NCI-H128 (cell line): Measurements from ENCODE around the gene EEPD1.
"Not testable (repeated sequence)": the region's sequence is repeated elsewhere in the genome, so short reads cannot be mapped to it uniquely, and the experiment has no call there.

Experiments
- DNase-seq: peaks from one replicate; lab custom pipeline; 2025; ENCODE audit not compliant: unreplicated experiment; lab: John Stamatoyannopoulos, UW

The EEPD1 gene

DNA sequence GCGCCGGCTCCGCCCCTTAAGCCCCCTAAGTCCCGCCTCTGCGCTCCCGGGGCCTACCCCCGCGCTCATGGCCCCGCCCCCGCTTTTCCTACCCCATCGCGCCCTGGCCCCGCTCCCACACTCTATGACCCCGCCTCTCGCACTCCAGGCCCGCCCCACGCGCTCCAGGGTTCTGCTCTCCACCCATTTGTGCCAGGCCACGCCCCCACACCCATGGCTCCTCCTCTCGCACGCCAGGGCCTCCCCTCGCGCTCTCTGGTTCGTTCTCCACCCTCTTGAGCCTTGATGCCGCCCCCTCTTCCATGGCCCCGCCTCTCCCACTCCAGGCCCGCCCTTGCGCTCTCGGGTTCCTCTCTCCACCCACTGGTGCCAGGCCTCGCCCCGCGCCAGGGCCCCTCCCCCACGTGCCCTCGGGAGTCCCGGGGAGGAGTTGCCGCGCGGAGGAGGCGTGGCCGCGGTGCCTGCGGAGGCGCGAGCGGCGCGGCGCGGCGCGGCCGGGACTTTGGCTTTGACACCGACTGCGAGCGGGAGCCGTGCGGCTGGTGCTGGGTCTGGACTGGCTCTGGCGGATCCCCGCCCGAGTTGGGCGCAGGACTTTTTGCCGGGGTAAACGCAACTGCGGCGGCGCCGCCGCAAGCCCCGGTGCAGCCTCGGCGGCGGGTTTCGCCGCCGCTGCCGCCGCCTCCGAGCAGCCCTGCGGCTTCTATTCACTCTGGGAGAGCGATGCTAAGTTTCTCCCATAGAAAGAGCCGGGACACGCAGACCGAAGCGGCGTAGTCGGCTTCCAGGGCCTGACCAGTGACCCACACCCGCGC is at the start of gene EEPD1:
Gene EEPD1 (plus strand): TSS at position 499 of the 815 bp plus-strand sequence. CDS start 1,071 bp downstream, outside the sequence.
- DNase-seq = peak; percentile 97

DNA sequence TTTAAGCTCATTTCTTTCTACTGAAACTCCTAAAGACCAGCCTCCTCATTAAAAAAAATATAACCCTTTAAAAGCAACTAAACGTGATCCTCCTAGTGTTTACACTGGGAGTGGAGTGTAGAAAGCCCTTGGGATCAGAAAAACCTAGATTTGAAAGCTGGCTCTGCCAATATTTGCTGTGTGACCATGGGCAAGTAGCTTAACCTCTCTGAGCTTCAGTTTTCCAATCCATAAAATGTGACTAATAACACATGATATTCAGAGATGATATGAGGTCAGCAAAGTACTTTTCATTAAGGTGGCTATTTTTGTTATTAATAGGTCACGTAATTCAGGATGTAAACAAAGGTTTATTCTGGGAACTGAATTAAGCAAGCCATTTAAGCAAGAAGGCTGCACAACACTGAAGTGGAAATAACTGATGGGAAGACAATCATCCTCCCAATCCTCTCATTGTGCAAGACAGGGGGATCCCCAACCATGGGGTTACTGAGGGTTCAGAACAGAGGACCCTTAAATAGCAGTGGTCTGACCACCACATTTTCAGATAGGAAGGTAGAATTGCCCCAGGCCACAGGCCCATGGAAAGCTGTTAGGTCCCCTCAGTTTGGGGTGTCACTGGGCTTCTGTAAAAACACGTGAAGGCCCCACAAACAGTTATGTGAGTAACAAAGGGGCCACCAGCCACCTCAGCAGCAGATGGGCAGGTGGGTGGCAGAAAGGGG is 49.1 kb upstream of the EEPD1 start:
- DNase-seq = no peak

DNA sequence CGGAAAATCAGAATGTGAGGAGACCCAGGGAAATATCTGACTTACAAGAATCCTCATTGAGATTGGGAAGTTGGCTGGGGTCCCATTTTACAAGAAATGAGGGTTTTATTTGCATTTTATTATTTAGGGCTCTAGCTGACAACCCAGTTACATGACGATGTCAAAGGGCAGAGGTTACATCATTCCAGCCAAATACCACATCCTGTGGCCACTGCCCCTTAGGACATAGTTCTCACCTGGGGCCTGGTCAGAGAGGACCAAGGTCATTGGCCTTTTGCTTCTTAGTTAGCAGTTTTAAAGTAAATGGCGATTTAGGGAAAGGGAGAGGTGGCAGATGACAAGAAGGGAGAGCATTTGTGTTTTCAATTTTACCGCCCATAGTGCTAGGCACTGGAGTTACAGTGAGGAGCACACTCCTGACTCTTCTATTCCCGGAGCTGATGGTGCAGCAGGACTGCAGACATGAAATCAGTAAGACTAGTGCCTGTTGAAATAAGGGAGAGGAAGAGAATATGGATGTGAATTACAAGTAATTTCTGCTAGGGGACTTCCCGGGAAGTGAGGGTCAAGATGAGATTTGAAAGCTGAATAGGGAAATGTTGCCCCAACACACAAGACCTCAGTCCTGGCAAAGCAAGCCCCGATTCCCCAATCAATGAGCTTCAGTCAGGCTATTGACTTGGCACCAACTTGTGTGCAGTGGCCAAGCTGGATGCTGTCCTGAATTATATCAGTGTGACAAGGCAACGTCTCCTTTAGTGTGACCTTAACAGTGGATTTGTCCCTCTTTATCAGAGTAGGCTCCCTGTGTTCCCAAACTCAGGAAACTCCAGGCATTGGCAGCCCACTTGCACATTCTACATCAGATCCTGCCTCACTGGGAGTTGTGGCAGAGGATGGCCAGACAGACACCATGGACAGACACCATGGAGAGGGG is 45.8 kb upstream of the EEPD1 start:
- DNase-seq = not testable (repeated sequence)

DNA sequence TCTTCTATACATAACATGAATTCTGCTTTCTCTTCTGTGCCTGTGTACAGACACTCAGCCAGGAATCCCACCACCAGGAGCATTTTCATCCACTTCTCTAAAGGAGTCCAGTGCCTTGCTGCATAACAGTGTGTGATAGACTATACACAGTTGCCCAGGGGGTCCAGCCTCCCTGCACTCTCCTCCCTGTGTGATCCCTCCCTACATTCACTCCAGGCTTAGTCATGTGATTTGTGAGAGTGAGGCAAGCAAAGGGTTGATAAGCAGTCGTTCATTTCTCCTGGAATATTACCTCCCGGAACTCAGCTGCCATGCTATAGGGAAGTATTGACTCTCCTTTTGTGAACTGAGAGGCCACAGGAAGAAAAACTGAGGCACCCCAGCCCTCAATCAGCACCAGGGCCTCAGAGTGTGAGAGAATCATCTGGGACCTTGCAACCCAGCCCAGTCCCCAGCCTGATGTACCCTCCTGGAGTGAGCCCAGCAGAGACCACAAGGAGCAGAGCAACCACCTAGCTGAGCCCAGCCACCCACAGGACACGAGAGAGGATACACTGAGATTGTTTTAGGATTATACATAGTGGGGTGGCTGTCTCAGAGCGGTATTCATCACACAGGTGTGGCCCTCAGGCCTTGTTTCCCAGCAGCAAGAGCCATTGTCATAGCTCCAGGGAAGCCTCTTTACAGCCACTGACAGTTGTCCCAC is 45.0 kb upstream of the EEPD1 start:
- DNase-seq = no peak

DNA sequence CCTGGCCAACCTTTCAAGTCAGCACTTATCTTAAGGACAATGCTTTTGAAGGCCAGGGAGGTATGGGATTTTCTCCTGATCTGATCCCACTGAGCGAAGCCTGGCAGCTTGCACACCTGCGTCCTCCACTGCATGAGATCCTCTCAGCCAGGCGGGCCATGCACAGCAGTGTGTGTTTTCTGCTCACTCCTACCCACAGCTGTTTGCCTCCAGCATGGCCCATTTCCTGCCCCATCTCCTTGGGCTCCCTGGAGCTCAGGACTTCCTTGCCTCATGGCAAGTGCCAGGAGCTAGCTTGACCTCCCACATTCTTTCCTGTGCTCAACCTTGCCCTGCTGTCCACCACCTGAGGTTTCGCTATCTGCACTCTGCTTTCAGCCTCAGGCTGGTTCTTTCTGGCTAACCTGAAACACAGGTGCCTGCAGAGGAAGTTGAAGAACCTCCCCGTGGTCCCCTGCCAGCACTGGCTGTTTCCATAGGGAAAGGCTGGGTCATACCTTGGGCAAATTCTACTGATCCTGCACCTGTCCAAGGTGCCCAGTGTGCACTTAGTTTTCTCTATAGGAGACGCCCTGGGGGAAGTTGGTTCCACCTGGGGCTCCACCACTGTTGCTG is 43.9 kb upstream of the EEPD1 start:
- DNase-seq = no peak

DNA sequence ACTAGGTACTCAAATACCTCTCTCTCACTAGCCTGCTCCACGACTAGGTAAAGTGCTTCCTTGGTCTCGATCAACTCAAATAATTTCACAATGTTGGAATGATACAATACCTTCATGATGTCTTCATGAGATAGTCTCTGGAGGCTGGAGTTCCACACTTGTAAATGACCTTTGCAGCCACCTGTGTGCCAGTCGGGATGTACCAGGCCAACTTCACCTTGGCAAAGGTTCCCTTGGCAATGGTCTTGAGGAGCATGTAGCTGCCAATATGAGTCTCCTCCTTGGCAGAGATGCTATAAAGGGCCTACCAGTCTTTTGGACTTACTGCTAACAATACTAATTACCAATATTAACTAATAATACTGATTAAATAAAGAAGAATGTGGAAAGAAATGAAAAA is 42.5 kb upstream of the EEPD1 start:
- DNase-seq = no peak

DNA sequence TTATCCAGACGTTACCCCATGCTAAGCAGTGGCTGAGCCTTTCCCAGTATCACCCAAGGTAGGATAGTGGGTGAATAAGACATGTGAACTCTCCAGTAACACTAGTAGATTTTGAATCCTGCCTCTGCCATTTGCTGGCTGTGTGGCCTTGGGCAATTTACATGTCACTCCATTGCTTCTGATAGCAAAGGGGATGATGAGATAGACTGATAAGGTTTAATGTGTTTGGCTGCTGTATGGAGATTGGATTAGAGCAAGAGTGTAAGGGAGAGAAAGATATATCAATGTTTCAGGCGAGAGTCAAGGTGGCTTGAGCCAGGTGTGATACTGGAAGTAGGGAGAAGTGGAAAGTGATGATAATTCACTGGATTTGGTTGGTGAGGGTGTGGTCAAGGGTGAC is 40.1 kb upstream of the EEPD1 start:
- DNase-seq = no peak

DNA sequence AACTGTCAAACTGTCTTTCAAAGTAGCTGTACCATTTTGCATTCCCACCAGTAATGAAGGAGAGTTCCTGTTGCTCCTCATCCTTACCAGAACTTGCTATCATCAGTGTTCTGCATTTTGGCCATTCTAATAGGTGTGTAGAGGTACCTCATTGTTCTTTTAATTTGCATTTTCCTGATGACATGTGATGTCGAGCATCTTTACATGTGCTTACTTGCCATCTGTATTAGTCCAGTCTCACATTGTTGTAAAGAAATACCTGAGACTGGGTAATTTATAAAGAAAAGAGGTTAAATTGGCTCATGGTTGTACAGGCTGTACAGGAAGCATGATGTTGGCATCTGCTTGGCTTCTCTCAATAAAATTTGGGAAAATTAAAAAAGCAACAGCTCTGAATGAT is 38.7 kb upstream of the EEPD1 start:
- DNase-seq = no peak

DNA sequence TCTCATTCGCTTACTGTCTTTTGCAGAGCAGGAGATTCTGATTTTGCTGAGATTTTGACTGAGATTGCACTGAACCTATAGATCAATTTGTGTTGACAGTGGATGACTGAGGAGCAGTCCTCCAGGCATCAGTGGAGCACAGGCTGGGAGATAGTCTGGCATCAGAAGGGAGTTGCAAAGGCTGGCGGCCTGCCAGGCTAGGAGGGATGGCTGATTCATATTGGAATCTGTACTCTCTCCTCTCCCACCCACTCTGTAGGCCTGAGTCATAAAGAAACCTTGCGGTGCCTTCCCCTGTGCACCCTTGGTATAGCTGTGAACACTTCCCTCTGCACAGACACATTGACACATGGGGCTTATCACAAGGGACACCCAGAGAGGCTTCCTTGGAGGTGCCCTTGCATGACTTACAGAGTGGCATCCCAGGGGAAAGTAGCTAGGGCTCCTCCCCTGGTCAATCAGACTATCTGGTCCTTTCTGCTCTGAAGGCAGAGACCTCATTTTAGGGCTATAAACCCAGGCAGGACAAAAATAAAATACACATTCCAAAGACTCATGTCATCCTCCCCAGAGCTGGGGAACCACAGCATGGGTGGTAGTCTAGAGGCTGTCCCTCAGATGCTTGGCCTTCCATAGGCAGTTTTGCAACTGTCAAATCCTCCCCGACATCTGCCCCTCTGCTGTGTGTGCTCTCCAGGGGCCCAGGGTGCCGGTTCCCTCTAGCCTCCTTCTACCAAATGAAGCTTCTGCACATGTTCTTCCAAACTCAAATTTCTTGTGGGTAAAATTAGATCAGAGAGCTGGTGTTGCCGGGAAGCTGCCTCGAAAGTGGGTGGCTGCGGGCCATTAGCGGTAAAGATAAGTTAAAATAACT is 37.4 kb upstream of the EEPD1 start:
- no peak for DNase-seq

DNA sequence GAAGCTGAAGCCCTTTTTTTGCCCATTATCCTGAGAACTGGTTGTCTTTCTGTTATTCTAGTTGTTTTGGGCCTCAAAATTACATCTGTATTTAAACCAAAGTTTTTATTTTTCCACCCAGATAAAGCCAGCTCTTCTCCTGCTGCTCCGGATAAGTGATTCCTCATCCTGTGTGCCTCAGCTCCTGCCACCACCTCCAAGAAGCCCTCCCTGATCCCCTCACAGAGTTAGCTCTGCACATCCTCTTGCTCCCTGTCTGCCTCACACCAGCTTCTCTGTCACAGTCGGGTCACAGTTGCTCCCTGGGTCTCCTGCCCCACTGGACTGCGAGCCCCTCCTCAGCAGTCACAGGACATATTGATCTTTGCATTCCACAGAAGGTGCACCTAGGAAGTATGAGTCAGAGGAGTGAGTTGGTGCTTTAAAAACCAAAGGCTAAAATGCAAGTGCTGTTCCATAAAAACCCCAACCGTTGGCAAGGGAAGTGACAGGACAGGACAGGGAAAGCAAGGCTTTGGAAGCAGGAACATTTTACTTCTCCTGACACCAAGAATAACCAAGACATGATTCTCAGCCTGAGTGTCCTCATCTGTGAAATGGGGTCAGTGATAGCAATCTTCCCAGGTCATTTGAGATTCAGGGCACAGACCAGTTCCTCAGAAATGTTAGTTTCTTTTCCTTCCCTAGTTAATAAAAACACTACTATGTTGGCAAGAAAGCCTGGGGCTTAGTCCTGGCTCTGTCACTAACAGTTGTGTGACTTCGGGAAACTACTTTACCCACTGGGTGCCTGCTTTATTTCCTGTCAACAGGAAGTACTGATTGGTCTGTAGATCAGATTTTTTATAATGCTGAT is 36.5 kb upstream of the EEPD1 start:
- DNase-seq = no peak

DNA sequence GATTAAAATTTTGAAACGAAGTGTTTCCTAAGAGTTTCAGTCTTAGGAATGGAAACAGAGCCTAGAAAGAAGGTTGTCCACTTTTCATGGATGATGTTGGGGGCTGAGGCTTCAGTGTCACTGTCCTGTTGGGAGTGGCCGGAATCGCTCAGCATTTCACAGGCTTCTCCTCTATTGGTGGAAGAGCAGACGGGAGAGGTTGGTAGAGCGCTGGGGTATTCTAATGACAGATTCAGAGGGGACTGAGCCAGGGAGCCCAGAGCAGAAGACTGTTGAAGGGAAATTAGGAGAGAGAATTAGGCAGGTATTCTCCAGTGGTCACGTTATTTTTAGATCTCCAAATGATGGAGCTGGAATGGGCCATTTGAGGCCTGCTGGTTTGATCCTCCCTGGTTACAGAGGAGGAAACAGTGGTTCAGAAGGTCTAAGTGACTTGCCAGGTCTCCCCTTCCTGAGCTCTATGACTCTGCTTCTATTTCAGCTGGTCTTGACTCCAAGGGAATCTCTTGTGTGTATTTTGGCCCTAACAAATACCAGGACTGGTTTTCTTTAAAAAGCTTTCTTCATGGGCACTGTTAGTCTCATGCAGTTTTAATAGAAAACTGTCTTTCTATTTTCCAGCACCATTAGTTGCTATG is 35.7 kb upstream of the EEPD1 start:
- DNase-seq = no peak

DNA sequence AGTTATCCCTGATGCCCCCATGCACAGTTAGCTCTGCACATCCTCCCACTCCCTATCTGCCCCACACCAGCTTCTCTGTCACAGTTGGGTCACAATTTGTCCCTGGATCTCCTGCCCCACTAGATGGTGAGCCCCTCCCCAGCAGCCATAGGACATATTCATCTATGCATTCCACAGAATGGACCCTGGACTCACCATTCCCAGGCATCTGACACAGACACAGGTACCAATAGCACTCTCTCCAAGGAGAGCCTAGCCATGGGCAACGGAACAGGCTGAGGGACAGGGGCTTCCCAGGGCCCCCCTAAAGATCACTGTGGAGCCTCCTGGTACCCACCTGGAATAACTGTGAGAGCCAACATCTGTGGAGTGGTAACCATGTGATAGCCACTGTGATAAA is 34.7 kb upstream of the EEPD1 start:
- no peak for DNase-seq

DNA sequence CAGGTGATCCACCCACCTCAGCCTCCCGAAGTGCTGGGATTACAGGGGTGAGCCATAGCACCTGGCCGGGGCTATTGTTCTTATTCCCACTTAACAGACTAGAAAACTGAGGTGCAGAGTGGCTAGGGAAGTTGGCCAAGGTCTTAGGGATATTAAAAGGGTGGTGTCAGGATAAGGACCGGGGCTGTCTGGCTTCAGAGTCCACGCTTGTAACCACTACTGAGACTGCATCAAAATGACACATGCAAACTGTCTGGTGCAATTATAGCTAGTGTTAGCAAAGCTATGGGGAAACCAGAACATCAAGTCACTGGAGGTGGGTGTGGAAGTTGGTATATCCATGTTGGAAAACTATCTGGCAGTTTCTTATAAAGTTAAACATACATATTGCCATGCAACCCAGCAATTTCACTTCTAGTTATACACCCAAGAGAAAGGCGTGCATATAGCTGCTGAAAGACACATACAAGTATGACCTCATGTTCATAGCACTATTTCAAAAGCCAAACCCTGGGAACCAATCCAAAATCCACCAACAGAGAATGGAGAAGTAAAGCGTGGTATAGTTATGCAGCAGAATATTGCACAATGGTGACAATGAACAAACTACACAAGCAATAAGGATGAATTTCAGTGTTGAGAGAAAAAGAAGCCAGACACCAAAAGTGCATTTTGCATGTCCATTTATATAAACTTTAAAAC is 33.9 kb upstream of the EEPD1 start:
- no peak for DNase-seq

DNA sequence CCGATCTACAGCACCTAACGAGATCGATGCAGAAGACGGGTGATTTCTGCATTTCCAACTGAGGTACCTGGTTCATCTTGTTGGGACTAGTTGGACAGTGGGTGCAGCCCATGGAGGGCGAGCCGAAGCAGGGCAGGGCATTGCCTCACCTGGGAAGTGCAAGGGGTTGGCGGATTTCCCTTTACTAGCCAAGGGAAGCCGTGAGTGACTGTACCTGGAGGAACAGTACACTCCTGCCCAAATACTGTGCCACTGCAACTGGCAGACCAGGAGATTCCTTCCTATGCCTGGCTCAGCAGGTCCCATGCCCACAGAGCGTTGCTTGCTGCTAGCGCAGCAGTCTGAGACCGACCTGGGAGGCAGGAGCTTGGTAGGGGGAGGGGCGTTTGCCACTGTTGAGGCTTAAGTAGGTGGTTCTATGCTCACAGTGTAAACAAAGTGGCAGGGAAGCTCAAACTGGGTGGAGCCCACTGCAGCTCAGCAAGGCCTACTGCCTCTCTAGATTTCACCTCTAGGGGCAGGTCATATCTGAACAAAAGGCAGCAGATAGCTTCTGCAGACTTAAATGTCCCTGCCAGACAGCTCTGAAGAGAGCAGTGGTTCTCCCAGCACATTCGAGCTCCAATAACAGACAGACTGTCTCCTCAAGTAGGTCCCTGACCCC is 32.9 kb upstream of the EEPD1 start:
- not testable (repeated sequence) for DNase-seq

DNA sequence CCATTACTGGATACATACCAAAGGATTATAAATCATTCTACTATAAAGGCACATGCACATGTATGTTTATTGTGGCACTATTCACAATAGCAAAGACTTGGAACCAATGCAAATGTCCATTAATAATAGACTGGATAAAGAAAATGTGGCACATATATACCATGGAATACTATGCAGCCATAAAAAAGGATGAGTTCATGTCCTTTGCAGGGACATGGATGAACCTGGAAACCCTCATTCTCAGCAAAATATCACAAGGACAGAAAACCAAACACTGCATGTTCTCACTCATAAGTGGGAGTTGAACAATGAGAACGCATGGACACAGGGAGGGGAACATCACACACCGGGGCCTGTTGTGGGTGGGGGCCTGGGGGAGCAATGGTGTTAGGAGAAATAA is 27.4 kb upstream of the EEPD1 start:
- DNase-seq = not testable (repeated sequence)

DNA sequence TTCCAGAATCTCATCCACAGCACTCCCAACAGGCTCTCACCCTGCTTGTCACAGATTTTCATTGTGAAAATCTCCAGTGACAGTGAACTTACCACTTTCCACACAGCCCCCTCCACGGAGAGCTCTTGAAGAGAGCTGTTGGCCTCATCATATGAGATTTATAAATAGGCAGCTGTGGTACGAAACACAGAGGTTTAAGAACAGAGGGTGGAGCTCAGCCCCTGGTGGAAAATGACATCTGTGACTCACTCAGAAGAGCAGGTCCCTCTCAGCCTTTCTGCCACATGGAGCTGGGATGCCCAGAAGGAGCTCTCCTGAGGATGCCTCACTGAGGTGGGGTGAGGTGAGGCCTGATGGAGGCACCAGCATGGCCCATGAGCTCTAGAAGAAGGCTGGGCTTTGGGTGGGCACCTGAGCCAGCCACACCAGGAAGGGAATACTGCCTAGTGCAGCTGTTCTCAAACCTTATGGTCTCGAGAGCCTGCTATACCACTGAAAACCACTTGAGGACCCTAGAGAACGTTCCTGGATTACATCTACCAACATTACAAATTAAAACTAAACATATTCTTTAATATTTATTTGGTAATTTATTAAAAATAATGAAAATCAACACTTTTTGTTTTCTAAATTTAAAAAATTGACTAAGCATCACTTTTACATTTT is 25.8 kb upstream of the EEPD1 start:
- no peak for DNase-seq
